NCI-H526 treated with DMSO at 0.1 percent for 48 hours (cell line): Measurements from ENCODE around the gene NCEH1.
"Not testable (repeated sequence)": the region's sequence is repeated elsewhere in the genome, so short reads cannot be mapped to it uniquely, and the experiment has no call there.

Source experiments
- DNase-seq: peaks from one replicate; lab custom pipeline; 2025; lab: John Stamatoyannopoulos, UW

The NCEH1 gene

GRCh38 chr3:172710664-172711453 lies at the start of gene NCEH1:
Gene NCEH1, minus strand, starts transcription at chr3:172711067. Its CDS starts 83 bp downstream, at chr3:172710984.
- peak; percentile 96 for DNase-seq

GRCh38 chr3:172760416-172760815 lies 49.5 kb upstream of the NCEH1 start:
- not testable (repeated sequence) for DNase-seq

- DNase-seq: no peak
These were observed 42.3 kb upstream of the NCEH1 start for GRCh38 chr3:172753125-172753524.

- DNase-seq: no peak
These were observed 41.8 kb upstream of the NCEH1 start for GRCh38 chr3:172752651-172753050.

- DNase-seq: no peak
These were observed 40.4 kb upstream of the NCEH1 start for GRCh38 chr3:172751175-172751704.

- DNase-seq: peak; percentile 99
These were observed 39.7 kb upstream of the NCEH1 start, which contains the start of gene ECT2 for GRCh38 chr3:172750368-172751174. Gene ECT2, plus strand, starts transcription at chr3:172750726. Its CDS starts 3,805 bp downstream, at chr3:172754531.

- DNase-seq: no peak
These were observed 39.2 kb upstream of the NCEH1 start for GRCh38 chr3:172750069-172750367.

- peak; percentile 74 for DNase-seq
These were observed 38.5 kb upstream of the NCEH1 start for GRCh38 chr3:172749230-172749965.

GRCh38 chr3:172746475-172746874 lies 35.6 kb upstream of the NCEH1 start:
- DNase-seq: no peak

GRCh38 chr3:172739462-172739861 lies 28.6 kb upstream of the NCEH1 start:
- DNase-seq: no peak

GRCh38 chr3:172735014-172735413 lies 24.1 kb upstream of the NCEH1 start:
- DNase-seq: no peak

- no peak for DNase-seq
These were observed 15.5 kb upstream of the NCEH1 start for GRCh38 chr3:172726380-172726779.

- DNase-seq: not testable (repeated sequence)
These were observed 11.7 kb upstream of the NCEH1 start for GRCh38 chr3:172722536-172723040.

GRCh38 chr3:172717493-172718088 lies 6.7 kb upstream of the NCEH1 start:
- no peak for DNase-seq

GRCh38 chr3:172716476-172716875 lies 5.6 kb upstream of the NCEH1 start:
- no peak for DNase-seq

- DNase-seq: no peak
These were observed 2.4 kb upstream of the NCEH1 start for GRCh38 chr3:172713316-172713715.

GRCh38 chr3:172711454-172711795 lies 558 bp upstream of the NCEH1 start:
- no peak for DNase-seq

- DNase-seq: peak; percentile 20
These were observed 848 bp downstream of the NCEH1 start for GRCh38 chr3:172709774-172710663.

- no peak for DNase-seq
These were observed 1.7 kb downstream of the NCEH1 start for GRCh38 chr3:172708921-172709773.

- no peak for DNase-seq
These were observed 2.9 kb downstream of the NCEH1 start for GRCh38 chr3:172707967-172708366.
